ENCODE results near the gene SIGLEC6.

SIGLEC6 gene

DNA sequence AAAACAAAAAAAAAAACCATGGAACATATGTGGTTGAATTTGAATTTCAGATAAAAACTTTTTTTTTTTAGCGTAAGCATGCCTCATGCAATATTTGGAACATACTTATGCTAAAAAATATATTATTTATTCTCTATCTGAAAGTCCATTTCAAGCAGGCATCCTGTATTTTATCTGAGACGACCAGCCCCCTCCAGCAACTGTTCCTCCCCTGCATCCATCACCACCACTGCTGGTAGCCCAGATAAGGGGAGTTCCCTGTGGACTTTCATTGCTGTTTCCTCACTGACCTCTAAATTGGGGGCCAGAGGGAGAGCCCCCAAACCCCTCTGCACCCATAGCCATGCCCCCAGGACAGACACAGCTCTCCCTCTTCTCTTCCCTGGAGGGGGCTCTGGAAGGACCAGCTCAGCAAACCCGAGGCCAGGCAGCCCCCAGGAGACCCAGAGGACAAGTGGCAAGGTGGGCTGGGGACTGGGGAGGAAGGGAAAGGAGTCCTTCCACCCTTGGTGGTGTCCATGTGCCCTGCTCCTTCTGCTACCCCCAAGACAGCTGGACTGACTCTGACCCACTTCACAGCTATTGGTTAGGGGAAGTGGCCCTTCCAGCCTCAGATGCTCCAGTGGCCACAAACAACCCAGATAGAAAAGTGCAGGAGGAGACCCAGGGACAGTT, 23.3 kb downstream of the SIGLEC6 start:
- no peak for TF ChIP-seq ZFX (IDR thresholded peaks at IDR 0.05)
- TF ChIP-seq, protein P1, sequence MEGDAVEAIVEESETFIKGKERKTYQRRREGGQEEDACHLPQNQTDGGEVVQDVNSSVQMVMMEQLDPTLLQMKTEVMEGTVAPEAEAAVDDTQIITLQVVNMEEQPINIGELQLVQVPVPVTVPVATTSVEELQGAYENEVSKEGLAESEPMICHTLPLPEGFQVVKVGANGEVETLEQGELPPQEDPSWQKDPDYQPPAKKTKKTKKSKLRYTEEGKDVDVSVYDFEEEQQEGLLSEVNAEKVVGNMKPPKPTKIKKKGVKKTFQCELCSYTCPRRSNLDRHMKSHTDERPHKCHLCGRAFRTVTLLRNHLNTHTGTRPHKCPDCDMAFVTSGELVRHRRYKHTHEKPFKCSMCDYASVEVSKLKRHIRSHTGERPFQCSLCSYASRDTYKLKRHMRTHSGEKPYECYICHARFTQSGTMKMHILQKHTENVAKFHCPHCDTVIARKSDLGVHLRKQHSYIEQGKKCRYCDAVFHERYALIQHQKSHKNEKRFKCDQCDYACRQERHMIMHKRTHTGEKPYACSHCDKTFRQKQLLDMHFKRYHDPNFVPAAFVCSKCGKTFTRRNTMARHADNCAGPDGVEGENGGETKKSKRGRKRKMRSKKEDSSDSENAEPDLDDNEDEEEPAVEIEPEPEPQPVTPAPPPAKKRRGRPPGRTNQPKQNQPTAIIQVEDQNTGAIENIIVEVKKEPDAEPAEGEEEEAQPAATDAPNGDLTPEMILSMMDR (conservative IDR thresholded peaks at IDR 0.05) = no peak
- H3K27ac ChIP-seq = no peak overlapping the region

DNA sequence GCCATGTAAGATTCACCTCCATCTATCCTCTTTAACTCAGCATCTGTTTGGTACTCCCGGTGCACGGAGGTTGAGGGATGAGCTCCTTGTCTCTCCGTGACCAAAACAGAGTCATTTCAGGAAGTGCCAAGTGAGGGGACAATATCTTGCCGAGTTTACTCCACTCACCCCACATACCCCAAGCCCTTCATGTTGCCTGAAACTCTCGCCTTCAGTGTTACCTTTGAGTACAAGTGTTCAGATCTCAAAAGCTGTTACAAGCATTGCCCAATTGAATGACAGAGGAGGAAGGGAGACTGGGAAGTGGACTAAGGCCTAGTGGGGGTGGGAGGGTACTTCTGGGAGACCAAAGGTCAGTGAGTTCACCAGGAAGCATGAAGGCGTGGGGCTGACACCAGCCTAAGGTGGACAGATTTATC, 23.8 kb downstream of the SIGLEC6 start:
- no peak for TF ChIP-seq ZFX (IDR thresholded peaks at IDR 0.05)
- TF ChIP-seq, protein P1 (conservative IDR thresholded peaks at IDR 0.05) = no peak
- no peak overlapping the region for H3K27ac ChIP-seq

DNA sequence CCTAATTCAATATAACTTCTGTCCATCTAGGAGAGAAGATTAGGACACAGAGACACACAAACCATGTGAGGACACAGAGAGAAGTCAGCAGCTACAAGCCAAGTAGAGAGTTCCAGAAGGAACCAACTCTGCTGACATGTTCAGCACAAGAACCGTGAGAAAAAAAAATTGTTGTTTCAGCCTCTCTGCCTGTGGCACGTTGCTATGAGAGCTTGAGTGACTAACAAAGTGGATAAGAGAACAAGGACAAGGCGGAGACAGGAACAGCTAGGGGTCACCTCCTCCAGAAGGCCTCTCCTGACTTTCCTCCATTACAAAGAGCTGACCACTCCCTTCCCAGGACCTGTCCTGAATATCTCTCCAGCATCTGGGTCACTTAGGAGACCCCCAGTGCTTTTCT, 24.3 kb downstream of the SIGLEC6 start:
- TF ChIP-seq, protein P1 (conservative IDR thresholded peaks at IDR 0.05) = no peak
- no peak for TF ChIP-seq ZFX (IDR thresholded peaks at IDR 0.05)
- no peak overlapping the region for H3K27ac ChIP-seq

DNA sequence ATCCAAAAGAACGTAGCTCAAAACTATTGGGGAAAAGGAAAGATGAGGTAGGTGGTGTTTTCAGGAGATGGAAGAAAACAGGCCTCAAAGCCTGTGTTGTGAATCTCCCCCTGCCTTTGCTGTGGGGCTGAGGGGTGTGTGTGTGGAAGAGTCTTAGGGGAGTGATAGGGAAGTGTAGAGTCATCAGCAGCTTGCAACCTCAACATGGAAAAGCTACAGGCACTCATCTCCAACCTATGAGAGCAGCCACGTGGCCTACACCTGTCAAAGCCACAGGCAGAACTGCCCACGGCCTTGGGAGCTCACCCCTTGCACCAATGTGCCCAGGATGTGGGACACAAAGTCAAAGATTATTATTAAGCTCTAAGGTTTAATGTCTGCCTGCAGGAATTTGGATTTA, 25.6 kb downstream of the SIGLEC6 start:
- H3K27ac ChIP-seq = no peak overlapping the region
- TF ChIP-seq, protein P1 (conservative IDR thresholded peaks at IDR 0.05) = no peak
- TF ChIP-seq ZFX (IDR thresholded peaks at IDR 0.05) = no peak

DNA sequence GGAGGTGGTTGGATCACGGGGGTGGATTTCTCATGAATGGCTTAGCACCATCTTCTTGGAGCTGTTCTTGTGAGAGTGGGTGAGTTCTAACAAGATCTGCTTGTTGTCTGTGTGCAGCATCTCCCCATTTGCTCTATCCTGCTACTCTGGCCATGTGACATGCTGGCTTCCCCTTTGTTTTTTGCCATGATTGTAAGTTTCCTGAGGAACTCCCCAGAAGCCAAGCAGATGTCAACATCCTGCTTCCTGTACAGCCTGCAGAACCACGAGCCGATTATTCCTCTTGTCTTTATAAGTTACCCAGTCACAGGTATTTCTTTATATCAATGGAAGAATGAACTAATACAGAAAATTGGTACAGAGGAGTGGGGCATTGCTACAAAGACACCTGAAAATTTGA, 27.6 kb downstream of the SIGLEC6 start:
- TF ChIP-seq, protein P1 (conservative IDR thresholded peaks at IDR 0.05) = no peak
- no peak for TF ChIP-seq ZFX (IDR thresholded peaks at IDR 0.05)
- no peak overlapping the region for H3K27ac ChIP-seq

DNA sequence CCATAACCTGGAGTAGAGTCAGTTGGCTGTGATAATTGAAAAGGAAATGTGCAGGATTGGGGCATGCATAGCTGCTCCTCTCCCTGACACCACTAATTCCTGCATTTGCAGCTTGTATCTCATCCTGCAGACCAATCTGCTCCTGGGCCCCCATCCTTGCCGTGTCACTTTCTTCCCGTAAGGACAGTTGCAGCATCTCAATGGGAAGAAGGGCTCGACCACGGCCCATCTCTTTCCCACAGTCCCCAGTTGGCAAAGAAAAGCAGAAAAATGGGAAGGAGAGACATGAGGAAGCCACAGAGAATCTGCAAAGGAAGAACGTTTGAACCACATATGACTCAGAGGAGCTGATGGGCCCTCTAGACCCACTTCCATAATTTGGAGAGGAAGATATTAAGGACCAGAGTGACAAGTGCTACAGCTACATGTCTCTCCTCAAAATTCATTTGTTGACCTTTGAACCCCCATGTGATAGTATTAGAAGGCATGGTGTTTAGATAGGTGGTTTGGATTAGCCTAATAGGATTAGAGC, 28.1 kb downstream of the SIGLEC6 start:
- H3K27ac ChIP-seq = no peak overlapping the region

More for the DNA sequence above, 28.1 kb downstream of the SIGLEC6 start:
- TF ChIP-seq, protein P1 (conservative IDR thresholded peaks at IDR 0.05) = no peak
- no peak for TF ChIP-seq ZFX (IDR thresholded peaks at IDR 0.05)

Measured in C4-2B (cell line).